Nephron progenitor cell (in vitro differentiated cells): Measurements from ENCODE around the gene AHDC1.

Experiments used
- DNase-seq: peaks from one replicate; pipeline ENCODE4 v3.0.0; 2021
- H3K27ac Mint-ChIP-seq: 2 replicates; pipeline ENCODE4 v1.8.0; 2021; ENCODE audit warnings: mild to moderate bottlenecking, moderate library complexity, mixed read lengths
- H3K27me3 Mint-ChIP-seq: 2 replicates; pipeline ENCODE4 v1.8.0; 2021; ENCODE audit warnings: mild to moderate bottlenecking, low read depth, mixed read lengths; ENCODE audit not compliant: poor library complexity
- H3K36me3 Mint-ChIP-seq: 2 replicates; pipeline ENCODE4 v1.8.0; 2021; ENCODE audit warnings: low read depth, mixed read lengths
- H3K4me1 Mint-ChIP-seq: 2 replicates; pipeline ENCODE4 v1.8.0; 2021; ENCODE audit warnings: mixed read lengths
- H3K4me3 Mint-ChIP-seq: 2 replicates; pipeline ENCODE4 v1.8.0; 2021; ENCODE audit warnings: mild to moderate bottlenecking, moderate library complexity, mixed read lengths
- H3K9me3 Mint-ChIP-seq: 2 replicates; pipeline ENCODE4 v1.8.0; 2021; ENCODE audit warnings: mild to moderate bottlenecking, moderate library complexity, mixed read lengths
- CTCF ChIP-seq: fragments of 200-600 bp; sonication (generic); IDR thresholded peaks from 2 replicates; pipeline ENCODE4 v1.5.0; 2021; ENCODE audit warnings: antibody characterized with exemption

Gene AHDC1

GRCh38 chr1:27617420-27617819 is 13.5 kb upstream of the AHDC1 start:
- peak overlapping the region; percentile 73 for H3K27ac Mint-ChIP-seq
- no peak overlapping the region for H3K4me3 Mint-ChIP-seq
- no peaks in the 10 kb centered on the region for H3K36me3 Mint-ChIP-seq
- no peak for TF ChIP-seq CTCF
- H3K9me3 Mint-ChIP-seq = no peaks in the 10 kb centered on the region
- H3K27me3 Mint-ChIP-seq = peaks cover 6% of the 10 kb centered on the region
- H3K4me1 Mint-ChIP-seq = peaks cover 45% of the 10 kb centered on the region
- no peak for DNase-seq

GRCh38 chr1:27616441-27616840 is 12.5 kb upstream of the AHDC1 start:
- H3K9me3 Mint-ChIP-seq = no peaks in the 10 kb centered on the region
- no peak for TF ChIP-seq CTCF
- H3K4me3 Mint-ChIP-seq = peak overlapping the region; percentile 18
- H3K27me3 Mint-ChIP-seq = peaks cover 10% of the 10 kb centered on the region
- no peak overlapping the region for H3K27ac Mint-ChIP-seq
- no peaks in the 10 kb centered on the region for H3K36me3 Mint-ChIP-seq
- DNase-seq = no peak
- H3K4me1 Mint-ChIP-seq = peaks cover 50% of the 10 kb centered on the region

- H3K9me3 Mint-ChIP-seq = no peaks in the 10 kb centered on the region
- peak overlapping the region; percentile 75 for H3K4me3 Mint-ChIP-seq
- no peak for TF ChIP-seq CTCF
- peaks cover 10% of the 10 kb centered on the region for H3K27me3 Mint-ChIP-seq
- peak overlapping the region; percentile 73 for H3K27ac Mint-ChIP-seq
- H3K36me3 Mint-ChIP-seq = no peaks in the 10 kb centered on the region
- no peak for DNase-seq
- H3K4me1 Mint-ChIP-seq = peaks cover 55% of the 10 kb centered on the region
Measured at GRCh38 chr1:27615346-27616192, 11.6 kb upstream of the AHDC1 start.

GRCh38 chr1:27614625-27615344 is 10.8 kb upstream of the AHDC1 start:
- peak overlapping the region; percentile 75 for H3K4me3 Mint-ChIP-seq
- no peaks in the 10 kb centered on the region for H3K9me3 Mint-ChIP-seq

GRCh38 chr1:27614043-27614624 is 10.2 kb upstream of the AHDC1 start:
- Mint-ChIP-seq H3K9me3 (no peaks in the 10 kb centered on the region), H3K27me3 (peaks cover 4% of the 10 kb centered on the region), H3K27ac (no peak overlapping the region), H3K4me3 (peak overlapping the region; percentile 57), H3K36me3 (no peaks in the 10 kb centered on the region), H3K4me1 (peaks cover 48% of the 10 kb centered on the region)
- DNase-seq = no peak
- no peak for TF ChIP-seq CTCF

More at GRCh38 chr1:27614625-27615344, 10.8 kb upstream of the AHDC1 start:
- peak; percentile 65 for DNase-seq
- Mint-ChIP-seq H3K36me3 (no peaks in the 10 kb centered on the region), H3K27me3 (peaks cover 9% of the 10 kb centered on the region), H3K4me1 (peaks cover 54% of the 10 kb centered on the region), H3K27ac (peak overlapping the region; percentile 73)
- no peak for TF ChIP-seq CTCF
